A172 (cell line): ENCODE data around the gene SLC8B1. TPM values are rescaled to one million over a fixed set of nuclear protein-coding genes. Genes with fewer than 3 reads are reported as not detected.
A peak's percentile ranks its signal among the peaks of the same experiment; 100 is the strongest.

ENCODE experiments used
- DNase-seq: peaks from one replicate; pipeline ENCODE4 v3.0.0-alpha.2; 2015; ENCODE audit warnings: low spot score
- total RNA-seq: library from RNA; depleted of rRNA; stranded (reverse); fragments of >200 nt; shearing (Covaris generic); gene quantifications from 2 replicates; pipeline ENCODE4 v1.2.3, GENCODE V29; 2014; rRNA removed

SLC8B1 gene
- total RNA-seq, result 18.2 and 21.0 TPM in 2 replicates

GRCh38 chr12:113334786-113335539 lies at the start of gene SLC8B1:
SLC8B1 (minus strand) TSS chr12:113335109; CDS start chr12:113332878, 2,231 bp downstream.
- peak; percentile 65 for DNase-seq

GRCh38 chr12:113382206-113382605 lies 47.3 kb upstream of the SLC8B1 start:
- DNase-seq, result no peak

- DNase-seq, result no peak
Observed at GRCh38 chr12:113381220-113381619, 46.3 kb upstream of the SLC8B1 start.

- no peak for DNase-seq
Observed at GRCh38 chr12:113378291-113378690, 43.4 kb upstream of the SLC8B1 start.

GRCh38 chr12:113374823-113375428 lies 40.0 kb upstream of the SLC8B1 start:
- no peak for DNase-seq

GRCh38 chr12:113373969-113374368 lies 39.1 kb upstream of the SLC8B1 start:
- DNase-seq, result no peak

- DNase-seq, result no peak
Observed at GRCh38 chr12:113373440-113373839, 38.5 kb upstream of the SLC8B1 start.

- no peak for DNase-seq
Observed at GRCh38 chr12:113372371-113372770, 37.5 kb upstream of the SLC8B1 start.

GRCh38 chr12:113371808-113372207 lies 36.9 kb upstream of the SLC8B1 start:
- DNase-seq, result no peak

GRCh38 chr12:113370923-113371682 lies 36.2 kb upstream of the SLC8B1 start:
- DNase-seq, result no peak

- no peak for DNase-seq
Observed at GRCh38 chr12:113369391-113369985, 34.6 kb upstream of the SLC8B1 start.

- DNase-seq, result no peak
Observed at GRCh38 chr12:113368331-113368730, 33.4 kb upstream of the SLC8B1 start.

GRCh38 chr12:113366827-113367226 lies 31.9 kb upstream of the SLC8B1 start:
- no peak for DNase-seq

- no peak for DNase-seq
Observed at GRCh38 chr12:113365639-113366395, 30.9 kb upstream of the SLC8B1 start.

- DNase-seq, result no peak
Observed at GRCh38 chr12:113364698-113365097, 29.8 kb upstream of the SLC8B1 start.

GRCh38 chr12:113361574-113362370 lies 26.9 kb upstream of the SLC8B1 start:
- no peak for DNase-seq

GRCh38 chr12:113359939-113360748 lies 25.2 kb upstream of the SLC8B1 start:
- DNase-seq, result peak; percentile 8

GRCh38 chr12:113359133-113359938 lies 24.4 kb upstream of the SLC8B1 start:
- DNase-seq, result no peak
